Fibroblast of villous mesenchyme (primary cell): Measurements from ENCODE around the gene DEPP1. TPM values are rescaled to one million over a fixed set of nuclear protein-coding genes. Genes with fewer than 3 reads are reported as not detected.

Source experiments
- DNase-seq: peaks from one replicate; pipeline ENCODE4 v3.0.0-alpha.2; 2010; ENCODE audit warnings: low read depth
- H3K4me3 ChIP-seq: 2 replicates; pipeline ENCODE4 v1.5.1; 2011; ENCODE audit warnings: low read depth, mild to moderate bottlenecking, low read length
- total RNA-seq: library from RNA; depleted of rRNA; stranded (reverse); fragments of >200 nt; gene quantifications from 2 replicates; pipeline ENCODE4 v1.2.3, GENCODE V29; 2012
- TF ChIP-seq, protein P1 (sequence below): IDR thresholded peaks from 2 replicates; pipeline ENCODE4 v1.5.1; 2012; ENCODE audit warnings: low read depth, mild to moderate bottlenecking, low read length; ENCODE audit not compliant: insufficient read depth

DEPP1 gene
- total RNA-seq, 1 donor: 29.8 TPM

- no peak for DNase-seq
- no peak overlapping the region for H3K4me3 ChIP-seq
- TF ChIP-seq, protein P1, sequence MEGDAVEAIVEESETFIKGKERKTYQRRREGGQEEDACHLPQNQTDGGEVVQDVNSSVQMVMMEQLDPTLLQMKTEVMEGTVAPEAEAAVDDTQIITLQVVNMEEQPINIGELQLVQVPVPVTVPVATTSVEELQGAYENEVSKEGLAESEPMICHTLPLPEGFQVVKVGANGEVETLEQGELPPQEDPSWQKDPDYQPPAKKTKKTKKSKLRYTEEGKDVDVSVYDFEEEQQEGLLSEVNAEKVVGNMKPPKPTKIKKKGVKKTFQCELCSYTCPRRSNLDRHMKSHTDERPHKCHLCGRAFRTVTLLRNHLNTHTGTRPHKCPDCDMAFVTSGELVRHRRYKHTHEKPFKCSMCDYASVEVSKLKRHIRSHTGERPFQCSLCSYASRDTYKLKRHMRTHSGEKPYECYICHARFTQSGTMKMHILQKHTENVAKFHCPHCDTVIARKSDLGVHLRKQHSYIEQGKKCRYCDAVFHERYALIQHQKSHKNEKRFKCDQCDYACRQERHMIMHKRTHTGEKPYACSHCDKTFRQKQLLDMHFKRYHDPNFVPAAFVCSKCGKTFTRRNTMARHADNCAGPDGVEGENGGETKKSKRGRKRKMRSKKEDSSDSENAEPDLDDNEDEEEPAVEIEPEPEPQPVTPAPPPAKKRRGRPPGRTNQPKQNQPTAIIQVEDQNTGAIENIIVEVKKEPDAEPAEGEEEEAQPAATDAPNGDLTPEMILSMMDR: no peak
Observed at GRCh38 chr10:44931621-44932516, 46.7 kb downstream of the DEPP1 start.

- TF ChIP-seq, protein P1: no peak
- H3K4me3 ChIP-seq: no peak overlapping the region
- no peak for DNase-seq
Observed at GRCh38 chr10:44930904-44931620, 47.5 kb downstream of the DEPP1 start.

- H3K4me3 ChIP-seq: no peak overlapping the region
- DNase-seq: no peak
- TF ChIP-seq, protein P1: no peak
Observed at GRCh38 chr10:44929356-44930255, 49.0 kb downstream of the DEPP1 start.

DNA sequence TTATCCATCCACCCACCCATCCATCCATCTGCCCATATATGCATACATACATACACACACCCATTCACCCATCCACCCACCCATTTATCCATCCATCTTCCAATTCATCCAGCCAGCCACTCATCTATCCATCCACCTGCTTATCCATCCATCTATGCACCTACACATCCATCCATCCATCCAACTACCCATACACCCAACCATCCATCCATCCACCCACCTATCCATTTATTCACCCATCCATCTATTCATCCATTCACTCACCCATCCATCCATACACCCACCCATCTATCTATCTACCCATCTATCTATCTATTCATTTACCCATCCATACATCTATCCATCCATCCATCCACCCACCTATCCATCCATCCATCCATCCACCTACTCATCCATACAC is 50.1 kb downstream of the DEPP1 start:
- TF ChIP-seq, protein P1: no peak
- no peak for DNase-seq
- H3K4me3 ChIP-seq: no peak overlapping the region

DNA sequence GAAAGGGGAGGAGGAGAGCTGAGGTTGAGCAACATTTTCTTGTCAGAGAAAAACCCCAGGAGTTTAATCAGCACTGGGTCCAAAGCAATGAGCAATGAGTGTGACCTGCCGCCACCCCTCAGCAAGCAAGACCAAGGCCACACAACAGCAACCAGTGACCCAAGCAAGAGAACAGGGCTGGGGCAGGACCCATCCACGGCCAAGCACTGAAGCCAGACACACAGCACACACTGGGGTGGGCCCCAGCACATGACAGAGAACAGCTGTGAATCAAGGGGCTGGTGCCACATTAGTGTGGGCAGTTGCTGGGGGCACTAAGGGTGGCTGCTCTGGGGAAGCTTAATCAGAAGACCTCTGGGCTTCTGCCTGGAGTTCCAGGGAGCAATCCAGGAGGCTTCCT is 51.3 kb downstream of the DEPP1 start:
- peak; percentile 16 for DNase-seq
- TF ChIP-seq, protein P1: no peak

DNA sequence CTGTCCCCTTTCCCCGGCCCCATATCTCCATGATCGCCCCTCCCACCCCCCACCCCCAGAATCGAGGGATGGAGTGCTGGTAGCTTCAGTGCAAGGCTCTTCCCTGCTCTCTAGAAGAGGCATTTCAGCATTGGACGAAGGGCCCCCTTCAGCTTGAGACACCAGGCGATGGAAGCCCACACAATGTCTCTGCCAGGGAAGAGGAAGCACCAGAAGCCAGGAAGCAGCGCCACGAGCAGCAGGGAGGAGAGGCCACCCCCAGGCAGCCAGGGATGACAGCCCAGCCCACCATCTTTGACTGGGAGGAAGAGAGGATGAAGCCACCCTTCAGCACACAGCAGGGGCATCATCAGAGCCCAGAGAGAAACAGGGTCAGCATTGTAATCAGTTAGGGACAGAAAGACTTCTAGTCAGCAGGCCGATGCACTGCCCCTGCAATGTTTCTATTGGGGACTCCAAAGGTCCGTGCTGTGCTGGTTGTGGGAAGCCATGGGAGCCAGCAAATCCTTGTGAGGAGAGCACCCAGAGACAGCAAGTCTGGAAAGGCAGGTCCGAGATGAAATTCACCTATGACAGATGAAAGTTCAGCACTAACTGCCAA is 51.8 kb downstream of the DEPP1 start:
- DNase-seq: no peak
- no peak overlapping the region for H3K4me3 ChIP-seq
- TF ChIP-seq, protein P1: no peak

More for the DNA sequence above, 51.3 kb downstream of the DEPP1 start:
- no peak overlapping the region for H3K4me3 ChIP-seq
